Neural progenitor cell (in vitro differentiated cells): ENCODE results near the gene TCF15. TPM values are rescaled to one million over a fixed set of nuclear protein-coding genes. Genes with fewer than 3 reads are reported as not detected.

Experiments used
- DNase-seq: peaks from one replicate; pipeline ENCODE4 v3.0.0-alpha.2; 2016; ENCODE audit warnings: low spot score
- H2AFZ ChIP-seq: fragments of 200-600 bp; sonication (generic); replicated peaks from 2 replicates; pipeline ENCODE4 v1.6.1; 2016; ENCODE audit warnings: antibody characterized with exemption
- H3F3A ChIP-seq: fragments of 200-600 bp; sonication (generic); 2 replicates; pipeline ENCODE4 v1.6.1; 2016; ENCODE audit warnings: antibody characterized with exemption, low read depth
- H3K27ac ChIP-seq: fragments of 200-600 bp; sonication (generic); 2 replicates; pipeline ENCODE4 v1.5.1; 2016; ENCODE audit warnings: mild to moderate bottlenecking
- H3K27me3 ChIP-seq: fragments of 200-600 bp; sonication (generic); 2 replicates; pipeline ENCODE4 v1.6.1; 2016; ENCODE audit warnings: mild to moderate bottlenecking, moderate library complexity
- H3K36me3 ChIP-seq: fragments of 200-600 bp; sonication (generic); 2 replicates; pipeline ENCODE4 v1.5.1; 2016
- H3K4me1 ChIP-seq: fragments of 200-600 bp; sonication (generic); 2 replicates; pipeline ENCODE4 v1.6.1; 2016; ENCODE audit warnings: mixed run types
- H3K4me2 ChIP-seq: fragments of 200-600 bp; sonication (generic); 2 replicates; pipeline ENCODE4 v1.6.1; 2016
- H3K4me3 ChIP-seq: fragments of 200-600 bp; sonication (generic); 2 replicates; pipeline ENCODE4 v1.5.1; 2016
- H3K79me2 ChIP-seq: fragments of 200-600 bp; sonication (generic); 2 replicates; pipeline ENCODE4 v1.6.1; 2016; ENCODE audit warnings: low read depth
- H3K9ac ChIP-seq: fragments of 200-600 bp; sonication (generic); 2 replicates; pipeline ENCODE4 v1.6.1; 2016
- H3K9me3 ChIP-seq: fragments of 200-600 bp; sonication (generic); 2 replicates; pipeline ENCODE4 v1.5.1; 2016; ENCODE audit warnings: low read depth
- H4K20me1 ChIP-seq: fragments of 200-600 bp; sonication (generic); 2 replicates; pipeline ENCODE4 v1.6.1; 2016; ENCODE audit warnings: low read depth
- H3K27ac Mint-ChIP-seq: 3 replicates; pipeline ENCODE4 v1.8.0; 2021; ENCODE audit warnings: mixed read lengths
- H3K27me3 Mint-ChIP-seq: 2 replicates; pipeline ENCODE4 v1.8.0; 2022; ENCODE audit warnings: low read depth, mild to moderate bottlenecking, inconsistent platforms, moderate library complexity, mixed read lengths; ENCODE audit not compliant: insufficient read depth
- H3K36me3 Mint-ChIP-seq: 3 replicates; pipeline ENCODE4 v1.8.0; 2021; ENCODE audit warnings: mixed read lengths
- H3K4me1 Mint-ChIP-seq: 3 replicates; pipeline ENCODE4 v1.8.0; 2021; ENCODE audit warnings: mixed read lengths
- H3K4me3 Mint-ChIP-seq: 3 replicates; pipeline ENCODE4 v1.8.0; 2021; ENCODE audit warnings: mild to moderate bottlenecking, moderate library complexity, mixed read lengths
- H3K9me3 Mint-ChIP-seq: 3 replicates; pipeline ENCODE4 v1.8.0; 2020; ENCODE audit warnings: mixed read lengths
- CTCF ChIP-seq: fragments of 200-600 bp; sonication (generic); IDR thresholded peaks from 2 replicates; pipeline ENCODE4 v1.5.1; 2017; ENCODE audit warnings: antibody characterized with exemption, mild to moderate bottlenecking
- EZH2 ChIP-seq: fragments of 200-600 bp; sonication (generic); IDR thresholded peaks from 2 replicates; pipeline ENCODE4 v1.6.1; 2017; ENCODE audit warnings: antibody characterized with exemption, mild to moderate bottlenecking, moderate library complexity
- total RNA-seq: library from RNA; depleted of rRNA; stranded (reverse); fragments of >200 nt; gene quantifications from 2 replicates; pipeline ENCODE4 v1.2.3, GENCODE V29; 2015; ENCODE audit warnings: low replicate concordance

The TCF15 gene
- total RNA-seq, 1 donor from 2014 or later = 0.07 TPM

DNA sequence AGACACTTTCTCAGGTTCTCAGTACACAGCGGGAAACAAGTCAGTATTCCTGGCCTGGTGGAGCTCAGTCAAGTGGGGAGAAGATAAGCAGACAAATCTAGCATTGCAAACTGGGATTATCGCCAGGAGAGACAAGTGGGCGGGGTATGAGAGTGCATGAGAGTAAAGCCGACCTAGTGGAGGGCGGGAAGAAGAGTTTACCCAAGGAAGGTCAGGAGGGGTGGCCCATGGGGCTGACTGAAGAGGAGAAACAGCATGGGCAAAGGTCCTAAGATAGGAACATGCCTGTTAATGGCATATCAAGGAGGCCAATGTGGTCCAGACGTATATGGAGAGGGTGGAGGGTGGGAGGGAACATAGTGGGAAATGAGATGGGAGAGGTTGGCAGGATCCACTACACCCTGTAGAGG is 54.1 kb downstream of the TCF15 start:
- Histone ChIP-seq H3K4me1 (peaks cover 8% of the 10 kb centered on the region), H4K20me1 (no peaks in the 10 kb centered on the region), H3K4me2 (no peak overlapping the region), H3K4me3 (no peak overlapping the region), H3K79me2 (no peaks in the 10 kb centered on the region), H3K36me3 (no peaks in the 10 kb centered on the region), H3K27ac (no peak overlapping the region), H2AFZ (no peak overlapping the region), H3K9ac (no peak overlapping the region), H3K27me3 (peaks cover 23% of the 10 kb centered on the region), H3K9me3 (no peaks in the 10 kb centered on the region), H3F3A (no peaks in the 10 kb centered on the region)
- no peaks in the 10 kb centered on the region for H3K9me3 Mint-ChIP-seq
- H3K36me3 Mint-ChIP-seq = no peaks in the 10 kb centered on the region
- no peak overlapping the region for H3K27ac Mint-ChIP-seq
- H3K4me3 Mint-ChIP-seq = no peak overlapping the region
- TF ChIP-seq CTCF (no peak), EZH2 (no peak)
- no peak for DNase-seq
- peaks cover 12% of the 10 kb centered on the region for H3K27me3 Mint-ChIP-seq
- peaks cover 6% of the 10 kb centered on the region for H3K4me1 Mint-ChIP-seq

Other genes with a start within 250 kb of the TCF15 start
- 0.43 and 3.7 TPM in 2 replicates for gene TRIB3, start 229.5 kb downstream of the TCF15 start, total RNA-seq
- gene RBCK1, start 202.0 kb downstream of the TCF15 start, total RNA-seq = 24.3 and 60.7 TPM in 2 replicates
- 23.2 and 24.4 TPM in 2 replicates for gene TBC1D20, start 147.8 kb downstream of the TCF15 start, total RNA-seq
- gene CSNK2A1, start 66.5 kb downstream of the TCF15 start, total RNA-seq = 310 and 599 TPM in 2 replicates
- 6.8 and 12.8 TPM in 2 replicates for gene SRXN1, start 42.9 kb upstream of the TCF15 start, total RNA-seq
- gene SCRT2, start 65.5 kb upstream of the TCF15 start, total RNA-seq = not detected in 2 replicates
- 0.56 TPM in 1 of 2 replicates, not detected in the other for gene SLC52A3, start 158.2 kb upstream of the TCF15 start, total RNA-seq
- 2.9 and 9.1 TPM in 2 replicates for gene FAM110A, start 223.4 kb upstream of the TCF15 start, total RNA-seq